ENCODE data around the gene STARD13.

STARD13 gene

GRCh38 chr13:33175991-33176390, 109.6 kb downstream of the STARD13 start:
- TF ChIP-seq CTCF (IDR thresholded peaks at IDR 0.05), result no peak

- no peak for TF ChIP-seq CTCF (IDR thresholded peaks at IDR 0.05)
These were observed 110.6 kb downstream of the STARD13 start for GRCh38 chr13:33174931-33175330.

- TF ChIP-seq CTCF (IDR thresholded peaks at IDR 0.05), result no peak
These were observed 111.1 kb downstream of the STARD13 start for GRCh38 chr13:33174491-33174890.

GRCh38 chr13:33172911-33173310, 112.6 kb downstream of the STARD13 start:
- no peak for TF ChIP-seq CTCF (IDR thresholded peaks at IDR 0.05)

GRCh38 chr13:33172400-33172799, 113.2 kb downstream of the STARD13 start:
- TF ChIP-seq CTCF (IDR thresholded peaks at IDR 0.05), result no peak

GRCh38 chr13:33169273-33169980, 116.1 kb downstream of the STARD13 start:
- no peak for TF ChIP-seq CTCF (IDR thresholded peaks at IDR 0.05)

- no peak for TF ChIP-seq CTCF (IDR thresholded peaks at IDR 0.05)
These were observed 117.1 kb downstream of the STARD13 start for GRCh38 chr13:33168321-33168960.
